SK-N-SH treated with all-trans-retinoic acid at 6 μM for 48 hours (cell line): ENCODE data around the gene PSMG1.

Source experiments
- ATAC-seq: fragments of 200-7000 bp; cut with Tn5 transposase; 3 replicates; pipeline ENCODE4 v1.9.1; 2020; ENCODE audit warnings: mild to moderate bottlenecking, moderate library complexity
- ARNTL ChIP-seq: fragments of 450-650 bp; formaldehyde crosslinking; IDR thresholded peaks from 2 replicates; pipeline ENCODE4 v1.5.0; 2020; ENCODE audit warnings: low read depth, mild to moderate bottlenecking, moderate library complexity, borderline replicate concordance
- BACH2 ChIP-seq: fragments of 250-450 bp; sonication (Bioruptor Pico); IDR thresholded peaks from 2 replicates; pipeline ENCODE4 v1.9.0; 2021; ENCODE audit warnings: mild to moderate bottlenecking, borderline replicate concordance
- ESRRG ChIP-seq: fragments of 250-450 bp; sonication (Bioruptor Pico); IDR thresholded peaks from 2 replicates; pipeline ENCODE4 v1.6.1; 2021; ENCODE audit warnings: mild to moderate bottlenecking
- GLIS3 ChIP-seq: fragments of 250-450 bp; sonication (Bioruptor Pico); IDR thresholded peaks from 2 replicates; pipeline ENCODE4 v1.5.0; 2020; ENCODE audit warnings: mild to moderate bottlenecking, moderate library complexity
- ISL1 ChIP-seq: fragments of 250-450 bp; sonication (Bioruptor Pico); IDR thresholded peaks from 2 replicates; pipeline ENCODE4 v2.1.2; 2022; ENCODE audit warnings: mild to moderate bottlenecking, moderate library complexity
- RARB ChIP-seq: fragments of 250-450 bp; sonication (Bioruptor Pico); IDR thresholded peaks from 2 replicates; pipeline ENCODE4 v1.8.0; 2021; ENCODE audit warnings: mild to moderate bottlenecking, moderate library complexity
- SNAI2 ChIP-seq: fragments of 250-450 bp; sonication (Bioruptor Pico); IDR thresholded peaks from 2 replicates; pipeline ENCODE4 v1.5.0; 2020; ENCODE audit warnings: mild to moderate bottlenecking, moderate library complexity
- TCF4 ChIP-seq: fragments of 250-450 bp; sonication (Bioruptor Pico); IDR thresholded peaks from 2 replicates; pipeline ENCODE4 v1.8.0; 2021; ENCODE audit warnings: mild to moderate bottlenecking, moderate library complexity, borderline replicate concordance
- TOX ChIP-seq: fragments of 250-450 bp; sonication (Bioruptor Pico); IDR thresholded peaks from 2 replicates; pipeline ENCODE4 v1.8.0; 2021; ENCODE audit warnings: mild to moderate bottlenecking, moderate library complexity, borderline replicate concordance
- ZC3H10 ChIP-seq: fragments of 250-450 bp; sonication (Bioruptor Pico); IDR thresholded peaks from 2 replicates; pipeline ENCODE4 v1.5.1; 2021; ENCODE audit warnings: mild to moderate bottlenecking, moderate library complexity
- ZFP30 ChIP-seq: fragments of 450-650 bp; formaldehyde crosslinking; IDR thresholded peaks from 2 replicates; pipeline ENCODE4 v1.5.0; 2022; ENCODE audit warnings: mild to moderate bottlenecking, moderate library complexity
- ZNF565 ChIP-seq: fragments of 450-650 bp; formaldehyde crosslinking; conservative IDR thresholded peaks from 2 replicates; pipeline ENCODE4 v1.5.0; 2020; ENCODE audit warnings: low read depth, mild to moderate bottlenecking, moderate library complexity
- ZNF70 ChIP-seq: fragments of 450-650 bp; formaldehyde crosslinking; IDR thresholded peaks from 2 replicates; pipeline ENCODE4 v1.5.0; 2020; ENCODE audit warnings: mild to moderate bottlenecking, moderate library complexity
- TF ChIP-seq, protein P1 (sequence below): fragments of 250-450 bp; sonication (Bioruptor Pico); IDR thresholded peaks from 2 replicates; pipeline ENCODE4 v1.8.0; 2021; ENCODE audit warnings: low read depth, mild to moderate bottlenecking, moderate library complexity, borderline replicate concordance
- TF ChIP-seq, protein P2 (sequence below): fragments of 250-450 bp; sonication (Bioruptor Pico); IDR thresholded peaks from 2 replicates; pipeline ENCODE4 v1.5.1; 2020; ENCODE audit warnings: low read depth, mild to moderate bottlenecking, moderate library complexity
- TF ChIP-seq, protein P3 (sequence below): fragments of 250-450 bp; sonication (Bioruptor Pico); IDR thresholded peaks from 2 replicates; pipeline ENCODE4 v1.8.0; 2020; ENCODE audit warnings: mild to moderate bottlenecking, moderate library complexity, borderline replicate concordance
- TF ChIP-seq, protein P4 (sequence below): fragments of 250-450 bp; sonication (Bioruptor Pico); IDR thresholded peaks from 2 replicates; pipeline ENCODE4 v1.5.1; 2021; ENCODE audit warnings: mild to moderate bottlenecking, moderate library complexity

Gene PSMG1

DNA sequence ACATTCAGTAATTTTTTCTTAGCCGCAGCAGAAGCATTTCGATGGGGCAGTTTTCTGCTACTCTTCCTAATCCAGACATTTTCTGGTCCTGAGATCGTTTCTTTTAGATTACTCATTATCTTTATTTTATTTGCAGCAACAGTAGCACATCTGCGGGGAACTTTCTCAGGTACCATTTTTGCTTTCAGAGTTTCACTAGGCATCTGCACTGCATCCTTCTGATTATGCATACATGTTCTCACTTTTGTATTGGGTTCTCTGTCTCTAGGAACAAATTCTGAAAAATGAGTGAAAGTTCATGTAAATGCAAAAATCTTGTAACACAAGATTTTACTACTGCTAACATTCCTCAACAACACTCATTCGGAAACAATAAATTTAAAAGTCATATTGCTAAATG, 3.9 kb upstream of the PSMG1 start:
- TF ChIP-seq ESRRG (CRISPR knock-in tag) (no peak), GLIS3 (CRISPR knock-in tag) (no peak), SNAI2 (no peak), ZNF565 (CRISPR knock-in tag) (no peak), BACH2 (no peak)
- TF ChIP-seq, protein P1, sequence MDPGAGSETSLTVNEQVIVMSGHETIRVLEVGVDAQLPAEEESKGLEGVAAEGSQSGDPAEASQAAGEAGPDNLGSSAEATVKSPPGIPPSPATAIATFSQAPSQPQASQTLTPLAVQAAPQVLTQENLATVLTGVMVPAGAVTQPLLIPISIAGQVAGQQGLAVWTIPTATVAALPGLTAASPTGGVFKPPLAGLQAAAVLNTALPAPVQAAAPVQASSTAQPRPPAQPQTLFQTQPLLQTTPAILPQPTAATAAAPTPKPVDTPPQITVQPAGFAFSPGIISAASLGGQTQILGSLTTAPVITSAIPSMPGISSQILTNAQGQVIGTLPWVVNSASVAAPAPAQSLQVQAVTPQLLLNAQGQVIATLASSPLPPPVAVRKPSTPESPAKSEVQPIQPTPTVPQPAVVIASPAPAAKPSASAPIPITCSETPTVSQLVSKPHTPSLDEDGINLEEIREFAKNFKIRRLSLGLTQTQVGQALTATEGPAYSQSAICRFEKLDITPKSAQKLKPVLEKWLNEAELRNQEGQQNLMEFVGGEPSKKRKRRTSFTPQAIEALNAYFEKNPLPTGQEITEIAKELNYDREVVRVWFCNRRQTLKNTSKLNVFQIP = no peak
- TF ChIP-seq, protein P2, sequence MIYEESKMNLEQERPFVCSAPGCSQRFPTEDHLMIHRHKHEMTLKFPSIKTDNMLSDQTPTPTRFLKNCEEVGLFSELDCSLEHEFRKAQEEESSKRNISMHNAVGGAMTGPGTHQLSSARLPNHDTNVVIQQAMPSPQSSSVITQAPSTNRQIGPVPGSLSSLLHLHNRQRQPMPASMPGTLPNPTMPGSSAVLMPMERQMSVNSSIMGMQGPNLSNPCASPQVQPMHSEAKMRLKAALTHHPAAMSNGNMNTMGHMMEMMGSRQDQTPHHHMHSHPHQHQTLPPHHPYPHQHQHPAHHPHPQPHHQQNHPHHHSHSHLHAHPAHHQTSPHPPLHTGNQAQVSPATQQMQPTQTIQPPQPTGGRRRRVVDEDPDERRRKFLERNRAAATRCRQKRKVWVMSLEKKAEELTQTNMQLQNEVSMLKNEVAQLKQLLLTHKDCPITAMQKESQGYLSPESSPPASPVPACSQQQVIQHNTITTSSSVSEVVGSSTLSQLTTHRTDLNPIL (CRISPR knock-in tag) = no peak
- TF ChIP-seq, protein P3, sequence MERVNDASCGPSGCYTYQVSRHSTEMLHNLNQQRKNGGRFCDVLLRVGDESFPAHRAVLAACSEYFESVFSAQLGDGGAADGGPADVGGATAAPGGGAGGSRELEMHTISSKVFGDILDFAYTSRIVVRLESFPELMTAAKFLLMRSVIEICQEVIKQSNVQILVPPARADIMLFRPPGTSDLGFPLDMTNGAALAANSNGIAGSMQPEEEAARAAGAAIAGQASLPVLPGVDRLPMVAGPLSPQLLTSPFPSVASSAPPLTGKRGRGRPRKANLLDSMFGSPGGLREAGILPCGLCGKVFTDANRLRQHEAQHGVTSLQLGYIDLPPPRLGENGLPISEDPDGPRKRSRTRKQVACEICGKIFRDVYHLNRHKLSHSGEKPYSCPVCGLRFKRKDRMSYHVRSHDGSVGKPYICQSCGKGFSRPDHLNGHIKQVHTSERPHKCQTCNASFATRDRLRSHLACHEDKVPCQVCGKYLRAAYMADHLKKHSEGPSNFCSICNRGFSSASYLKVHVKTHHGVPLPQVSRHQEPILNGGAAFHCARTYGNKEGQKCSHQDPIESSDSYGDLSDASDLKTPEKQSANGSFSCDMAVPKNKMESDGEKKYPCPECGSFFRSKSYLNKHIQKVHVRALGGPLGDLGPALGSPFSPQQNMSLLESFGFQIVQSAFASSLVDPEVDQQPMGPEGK = no peak

DNA sequence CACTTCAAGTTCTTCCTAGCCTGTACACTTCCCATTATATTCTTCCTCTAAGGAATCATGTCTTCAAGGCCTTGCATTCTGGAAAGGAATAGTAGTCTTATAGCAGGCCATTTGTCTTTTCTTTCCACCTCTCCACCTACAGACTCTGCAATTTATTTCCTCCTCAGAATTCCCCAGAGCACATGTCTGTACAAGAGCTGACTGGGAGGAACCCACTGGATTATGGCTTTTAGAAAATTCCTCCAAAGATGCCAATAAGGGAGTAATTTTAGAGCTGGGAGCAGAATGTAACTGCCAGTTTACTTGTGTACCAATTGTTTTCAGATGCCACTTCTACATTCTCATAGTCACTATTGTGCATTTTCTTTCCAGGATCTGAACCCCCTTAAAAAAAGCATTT, 3.4 kb upstream of the PSMG1 start:
- no peak for ATAC-seq
- TF ChIP-seq, protein P4, sequence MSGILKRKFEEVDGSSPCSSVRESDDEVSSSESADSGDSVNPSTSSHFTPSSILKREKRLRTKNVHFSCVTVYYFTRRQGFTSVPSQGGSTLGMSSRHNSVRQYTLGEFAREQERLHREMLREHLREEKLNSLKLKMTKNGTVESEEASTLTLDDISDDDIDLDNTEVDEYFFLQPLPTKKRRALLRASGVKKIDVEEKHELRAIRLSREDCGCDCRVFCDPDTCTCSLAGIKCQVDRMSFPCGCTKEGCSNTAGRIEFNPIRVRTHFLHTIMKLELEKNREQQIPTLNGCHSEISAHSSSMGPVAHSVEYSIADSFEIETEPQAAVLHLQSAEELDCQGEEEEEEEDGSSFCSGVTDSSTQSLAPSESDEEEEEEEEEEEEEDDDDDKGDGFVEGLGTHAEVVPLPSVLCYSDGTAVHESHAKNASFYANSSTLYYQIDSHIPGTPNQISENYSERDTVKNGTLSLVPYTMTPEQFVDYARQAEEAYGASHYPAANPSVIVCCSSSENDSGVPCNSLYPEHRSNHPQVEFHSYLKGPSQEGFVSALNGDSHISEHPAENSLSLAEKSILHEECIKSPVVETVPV (CRISPR knock-in tag) = no peak
- TF ChIP-seq ESRRG (CRISPR knock-in tag) (no peak), ZNF565 (CRISPR knock-in tag) (no peak), SNAI2 (no peak), ZC3H10 (CRISPR knock-in tag) (no peak), ISL1 (CRISPR knock-in tag) (no peak), ZNF70 (no peak), RARB (CRISPR knock-in tag) (no peak), ARNTL (no peak)
- TF ChIP-seq, protein P2 (CRISPR knock-in tag) = no peak

More for the DNA sequence above, 3.9 kb upstream of the PSMG1 start:
- ATAC-seq = no peak

DNA sequence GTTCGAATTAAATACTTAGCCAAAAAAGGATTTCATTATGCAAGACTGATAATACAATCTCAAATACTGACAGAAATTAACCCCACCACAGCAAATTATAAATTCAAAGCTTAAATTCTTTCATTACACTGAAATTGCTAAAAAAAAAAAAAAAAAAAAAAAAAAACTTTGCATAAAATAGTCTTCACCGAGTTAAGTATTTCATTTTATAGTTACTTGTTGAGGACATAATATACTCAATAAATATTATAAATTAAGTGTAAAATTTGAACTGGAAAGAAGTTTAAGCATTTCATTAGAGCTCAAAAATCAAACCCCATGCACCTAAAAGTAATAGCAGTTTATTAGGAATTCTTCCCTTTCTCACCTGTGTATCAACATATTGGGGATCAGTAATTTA, 1.9 kb upstream of the PSMG1 start:
- ATAC-seq = no peak
- no peak for TF ChIP-seq ZC3H10 (CRISPR knock-in tag)
- TF ChIP-seq GLIS3 (CRISPR knock-in tag) = no peak
- TF ChIP-seq TCF4 (CRISPR knock-in tag) = no peak
- no peak for TF ChIP-seq RARB (CRISPR knock-in tag)
- TF ChIP-seq, protein P2 (CRISPR knock-in tag) = no peak
- no peak for TF ChIP-seq ZFP30 (CRISPR knock-in tag)
- no peak for TF ChIP-seq SNAI2
- TF ChIP-seq TOX (CRISPR knock-in tag) = no peak

DNA sequence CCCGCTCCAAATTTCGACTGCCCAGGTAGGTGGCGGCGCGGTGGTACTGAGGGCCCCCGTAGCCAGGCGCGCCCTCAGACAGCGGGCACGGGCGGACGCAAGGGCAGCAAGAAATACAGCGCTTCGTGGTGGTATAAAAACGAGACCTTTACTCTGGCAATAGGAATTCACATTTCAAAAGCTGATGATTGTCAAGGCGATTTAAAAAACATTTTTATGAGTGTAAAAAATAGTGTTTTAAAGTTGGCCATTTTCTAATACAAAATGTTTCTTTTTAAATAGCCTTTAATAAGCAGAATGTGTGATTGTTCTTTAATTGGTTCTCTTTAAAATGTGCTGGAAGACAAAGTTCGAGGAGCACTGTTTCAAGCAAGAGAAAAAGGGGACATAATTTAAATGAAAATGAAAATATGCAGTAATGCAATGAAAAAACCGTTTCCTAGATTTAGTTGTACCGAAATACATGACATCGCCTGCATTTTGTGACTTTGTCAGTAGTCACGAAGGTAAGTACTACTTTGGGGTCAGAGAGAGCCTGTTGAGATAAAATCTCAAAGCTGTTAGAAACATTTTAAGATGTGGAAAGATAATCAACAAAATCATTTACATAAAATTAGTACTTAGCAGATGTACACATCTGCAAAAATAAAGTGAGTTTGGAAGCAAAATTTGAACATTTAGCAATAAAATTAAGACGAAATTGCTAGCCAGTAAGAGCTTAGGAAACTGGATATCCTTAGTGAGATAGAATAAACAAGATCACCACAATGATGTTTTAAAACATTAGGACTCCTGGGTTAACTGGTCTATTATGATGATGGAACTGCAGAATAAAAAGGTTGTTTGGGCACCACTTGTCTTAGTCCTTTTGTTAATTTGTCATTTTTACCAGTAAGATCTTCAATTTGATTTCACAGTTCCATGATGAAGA, 1.1 kb upstream of the PSMG1 start:
- ATAC-seq = no peak
- no peak for TF ChIP-seq GLIS3 (CRISPR knock-in tag)
